GM12875 (cell line): ENCODE data around the gene RORC.

Source experiments
- H3K4me3 ChIP-seq: one replicate; pipeline ENCODE4 v1.5.1; 2011; ENCODE audit warnings: low read depth, low read length, control low read depth
- CTCF ChIP-seq: IDR thresholded peaks from 2 replicates; pipeline ENCODE4 v1.5.1; 2011; ENCODE audit warnings: low read depth, mild to moderate bottlenecking, control low read depth, inconsistent platforms, low read length, moderate library complexity, borderline replicate concordance; ENCODE audit not compliant: insufficient read depth

The RORC gene

DNA sequence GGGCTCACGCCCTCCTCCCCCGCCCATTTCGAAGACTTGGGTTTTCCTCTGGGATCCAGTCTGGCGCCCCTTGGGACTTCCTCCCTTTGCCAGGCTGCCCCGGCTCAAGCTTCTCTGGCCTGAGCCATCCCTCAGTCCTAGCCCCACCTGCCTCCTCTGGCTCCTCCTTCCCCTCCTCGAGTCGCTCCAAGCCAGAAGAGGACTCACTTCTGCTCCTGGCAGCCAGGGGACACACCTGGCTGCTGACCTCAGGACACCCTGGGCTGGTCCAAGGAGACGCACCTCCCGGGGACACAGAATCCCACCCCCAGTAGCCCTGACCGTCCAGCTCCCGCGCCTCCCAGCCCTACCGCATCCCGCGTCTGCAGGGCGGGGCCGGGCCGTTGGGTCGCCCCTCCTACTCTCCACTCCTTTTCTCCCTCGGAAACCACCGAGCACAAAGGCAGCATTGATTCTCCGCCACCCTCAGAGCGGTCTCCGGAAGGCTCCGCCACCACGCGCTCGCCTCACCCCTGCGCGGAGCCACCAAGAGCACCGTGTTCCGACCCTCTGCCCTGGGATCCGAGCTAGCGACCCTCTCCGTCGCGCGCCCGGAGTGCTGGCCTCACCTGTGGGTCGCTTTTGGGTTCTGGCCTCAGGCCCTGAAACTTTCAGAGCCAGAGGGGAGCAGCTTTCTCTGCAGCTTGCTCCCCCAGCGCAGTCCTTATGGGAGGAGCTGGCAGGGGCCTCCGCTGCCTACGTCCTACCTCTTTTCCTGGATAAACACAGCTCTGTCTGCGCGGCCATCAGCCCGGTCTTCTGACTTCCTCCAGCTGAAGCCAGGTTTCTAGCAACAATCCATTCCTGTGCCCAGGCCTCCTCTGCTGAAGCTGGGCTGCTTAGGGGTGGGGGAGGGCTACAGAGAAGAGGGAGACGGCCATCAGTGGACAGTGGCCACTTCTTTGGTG lies 8.1 kb upstream of the RORC start, which contains the start of gene C2CD4D:
Gene C2CD4D, minus strand, starts transcription at position 364 of the 947 bp plus-strand sequence. CDS start 831 bp downstream, outside the sequence.
- peak within 1 kb of the TSS; percentile 36 for H3K4me3 ChIP-seq
- TF ChIP-seq CTCF: no peak

GRCh38 chr1:151839082-151839412 lies 7.4 kb upstream of the RORC start:
- TF ChIP-seq CTCF: no peak

GRCh38 chr1:151838222-151839081 lies 6.8 kb upstream of the RORC start:
- no peak for TF ChIP-seq CTCF
- no peak overlapping the region for H3K4me3 ChIP-seq

More at GRCh38 chr1:151839082-151839412, 7.4 kb upstream of the RORC start:
- H3K4me3 ChIP-seq: no peak overlapping the region

DNA sequence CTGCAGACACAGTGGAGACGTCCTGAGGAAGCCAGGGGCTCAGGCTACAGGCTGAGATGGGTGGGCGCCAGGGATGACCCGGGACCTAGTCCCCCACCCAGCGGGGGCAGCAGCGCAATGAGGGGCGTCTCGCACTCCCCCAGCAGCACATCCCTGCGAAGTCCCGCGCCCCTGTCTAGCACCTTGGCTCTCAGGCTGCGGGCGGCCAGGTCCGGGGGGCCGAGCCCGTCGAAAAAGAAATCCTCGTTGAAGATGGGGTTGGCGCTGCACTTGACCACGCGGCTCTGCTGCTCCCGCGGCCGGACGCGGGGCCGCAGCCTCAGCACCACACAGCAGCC lies 6.3 kb upstream of the RORC start:
- no peak overlapping the region for H3K4me3 ChIP-seq
- no peak for TF ChIP-seq CTCF

GRCh38 chr1:151837197-151837596 lies 5.6 kb upstream of the RORC start:
- TF ChIP-seq CTCF: no peak
- H3K4me3 ChIP-seq: no peak overlapping the region

DNA sequence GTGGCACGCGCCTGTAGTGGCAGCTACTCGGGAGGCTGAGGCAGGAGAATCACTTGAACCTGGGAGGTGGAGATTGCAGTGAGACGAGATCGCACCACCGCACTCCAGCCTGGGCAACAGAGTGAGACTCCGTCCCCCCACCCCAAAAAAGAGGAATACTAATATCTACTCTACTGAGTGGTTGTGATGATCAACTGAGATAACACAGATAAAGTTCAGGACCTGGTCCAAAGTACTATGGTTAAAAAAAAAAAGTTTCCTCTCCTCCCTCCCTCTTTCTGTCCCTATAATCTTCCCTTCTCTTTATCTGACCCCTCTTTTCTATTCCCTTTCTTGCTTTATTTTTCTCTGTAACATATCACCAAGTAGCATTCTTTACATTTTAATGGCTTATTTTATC lies 4.0 kb upstream of the RORC start:
- H3K4me3 ChIP-seq: no peak overlapping the region

More for the DNA sequence above, 4.0 kb upstream of the RORC start:
- TF ChIP-seq CTCF: no peak
